Measurements from ENCODE around the gene GRM7.

The GRM7 gene

DNA sequence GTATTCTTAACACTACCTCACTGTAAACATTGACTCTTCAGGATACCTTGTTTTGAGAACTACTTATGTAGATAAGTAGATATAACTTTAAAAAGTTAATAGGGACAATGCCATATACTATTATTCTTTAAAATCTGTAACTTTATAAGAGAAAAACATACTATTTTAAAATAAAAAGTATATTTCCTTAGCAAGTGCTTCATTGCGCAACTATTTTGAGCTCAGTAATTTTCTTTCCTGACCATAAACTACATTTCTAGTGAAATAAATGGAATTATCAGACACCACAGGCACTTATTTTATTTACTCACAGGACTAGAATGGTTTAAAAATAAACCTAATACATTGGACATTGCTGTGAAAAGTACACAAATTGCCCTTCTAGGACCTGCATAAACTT lies 876.3 kb downstream of the GRM7 start:
- Histone ChIP-seq H3K27ac (no peak overlapping the region), H3K4me3 (no peak overlapping the region)
- TF ChIP-seq, protein P1, sequence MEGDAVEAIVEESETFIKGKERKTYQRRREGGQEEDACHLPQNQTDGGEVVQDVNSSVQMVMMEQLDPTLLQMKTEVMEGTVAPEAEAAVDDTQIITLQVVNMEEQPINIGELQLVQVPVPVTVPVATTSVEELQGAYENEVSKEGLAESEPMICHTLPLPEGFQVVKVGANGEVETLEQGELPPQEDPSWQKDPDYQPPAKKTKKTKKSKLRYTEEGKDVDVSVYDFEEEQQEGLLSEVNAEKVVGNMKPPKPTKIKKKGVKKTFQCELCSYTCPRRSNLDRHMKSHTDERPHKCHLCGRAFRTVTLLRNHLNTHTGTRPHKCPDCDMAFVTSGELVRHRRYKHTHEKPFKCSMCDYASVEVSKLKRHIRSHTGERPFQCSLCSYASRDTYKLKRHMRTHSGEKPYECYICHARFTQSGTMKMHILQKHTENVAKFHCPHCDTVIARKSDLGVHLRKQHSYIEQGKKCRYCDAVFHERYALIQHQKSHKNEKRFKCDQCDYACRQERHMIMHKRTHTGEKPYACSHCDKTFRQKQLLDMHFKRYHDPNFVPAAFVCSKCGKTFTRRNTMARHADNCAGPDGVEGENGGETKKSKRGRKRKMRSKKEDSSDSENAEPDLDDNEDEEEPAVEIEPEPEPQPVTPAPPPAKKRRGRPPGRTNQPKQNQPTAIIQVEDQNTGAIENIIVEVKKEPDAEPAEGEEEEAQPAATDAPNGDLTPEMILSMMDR (IDR thresholded peaks at IDR 0.05) = no peak
- no peak for DNase-seq (ENCODE audit: low spot score)

DNA sequence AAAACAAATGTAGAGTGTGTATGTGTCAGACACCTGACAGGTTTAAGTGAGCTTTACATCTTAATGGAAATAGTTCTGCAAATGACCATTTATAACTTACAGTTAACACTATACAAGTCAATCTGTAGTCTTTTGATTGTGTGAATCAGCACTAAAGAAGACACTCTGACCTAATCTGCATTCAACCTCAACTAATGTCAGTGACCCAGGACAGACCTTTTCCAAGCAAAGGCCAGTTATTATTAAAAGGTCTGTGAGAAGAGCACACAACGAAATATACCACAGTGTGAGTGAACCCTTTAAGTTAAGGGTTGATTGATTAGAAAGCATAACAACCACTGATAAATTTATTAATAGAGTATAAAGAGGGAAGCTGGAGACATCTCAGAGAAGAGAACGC lies 878.8 kb downstream of the GRM7 start:
- DNase-seq (ENCODE audit: low spot score) = no peak
- Histone ChIP-seq H3K4me3 (no peak overlapping the region), H3K27ac (no peak overlapping the region)
- TF ChIP-seq, protein P1 (IDR thresholded peaks at IDR 0.05) = no peak

DNA sequence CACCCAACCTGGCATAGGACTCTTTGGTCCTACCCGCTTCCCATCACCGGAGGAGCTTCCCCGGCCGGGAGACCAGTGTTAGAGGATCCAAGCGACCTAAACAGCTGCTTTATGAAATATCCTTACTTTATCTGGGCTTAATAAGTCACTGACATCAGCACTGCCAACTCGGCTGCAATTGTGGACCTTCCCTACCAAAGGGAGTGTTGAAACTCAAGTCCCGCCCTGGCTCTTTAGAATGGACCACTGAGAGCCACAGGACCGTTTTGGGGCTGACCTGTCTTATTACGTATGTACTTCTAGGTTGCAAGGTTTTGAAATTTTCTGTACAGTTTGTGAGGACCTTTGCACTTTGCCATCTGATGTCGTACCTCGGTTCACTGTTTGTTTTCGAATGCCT lies 879.5 kb downstream of the GRM7 start:
- Histone ChIP-seq H3K27ac (no peak overlapping the region), H3K4me3 (no peak overlapping the region)
- TF ChIP-seq, protein P1 (IDR thresholded peaks at IDR 0.05) = no peak
- DNase-seq (ENCODE audit: low spot score) = no peak

DNA sequence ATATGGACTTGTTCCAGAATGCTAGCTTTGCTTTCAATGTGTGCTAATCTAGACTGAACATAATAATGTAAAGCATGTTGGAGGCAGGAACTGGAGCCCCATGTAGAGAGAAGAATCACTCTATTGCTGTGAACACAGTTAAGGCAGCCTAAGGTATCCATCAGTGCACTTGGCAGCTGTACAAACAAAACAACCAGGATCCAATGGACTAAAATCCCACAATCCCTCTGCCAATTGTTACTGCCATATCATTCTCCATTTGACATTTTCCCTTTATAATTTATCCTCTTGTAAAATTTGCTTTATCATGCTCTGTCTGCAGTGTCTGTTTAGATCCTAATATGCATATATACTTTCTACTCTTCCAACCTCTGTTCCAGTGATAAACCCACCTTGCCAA lies 883.9 kb downstream of the GRM7 start:
- no peak for DNase-seq (ENCODE audit: low spot score)
- no peak overlapping the region for H3K4me3 ChIP-seq
- no peak overlapping the region for H3K27ac ChIP-seq
- TF ChIP-seq, protein P1 (IDR thresholded peaks at IDR 0.05) = no peak

DNA sequence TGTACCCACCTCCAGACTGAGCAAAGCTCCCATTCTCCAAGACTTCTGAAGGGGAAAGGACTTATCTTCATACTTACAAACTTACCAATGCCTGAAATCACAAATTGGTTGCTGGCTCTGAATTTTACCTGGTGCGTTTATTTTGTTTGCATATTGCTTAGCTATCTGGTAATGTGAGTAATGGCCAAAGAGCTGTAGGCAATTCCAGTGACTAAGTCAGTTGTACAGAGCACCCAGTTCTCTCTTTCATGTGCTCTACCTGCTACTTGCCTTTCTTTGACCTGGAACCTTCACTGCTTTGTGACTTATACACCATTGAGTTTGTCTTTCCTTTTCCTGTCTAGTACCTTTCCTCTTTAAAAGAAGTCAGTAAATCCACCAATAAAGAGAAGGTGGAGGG lies 884.8 kb downstream of the GRM7 start:
- TF ChIP-seq, protein P1 (IDR thresholded peaks at IDR 0.05) = no peak
- no peak overlapping the region for H3K27ac ChIP-seq
- H3K4me3 ChIP-seq = no peak overlapping the region
- no peak for DNase-seq (ENCODE audit: low spot score)

DNA sequence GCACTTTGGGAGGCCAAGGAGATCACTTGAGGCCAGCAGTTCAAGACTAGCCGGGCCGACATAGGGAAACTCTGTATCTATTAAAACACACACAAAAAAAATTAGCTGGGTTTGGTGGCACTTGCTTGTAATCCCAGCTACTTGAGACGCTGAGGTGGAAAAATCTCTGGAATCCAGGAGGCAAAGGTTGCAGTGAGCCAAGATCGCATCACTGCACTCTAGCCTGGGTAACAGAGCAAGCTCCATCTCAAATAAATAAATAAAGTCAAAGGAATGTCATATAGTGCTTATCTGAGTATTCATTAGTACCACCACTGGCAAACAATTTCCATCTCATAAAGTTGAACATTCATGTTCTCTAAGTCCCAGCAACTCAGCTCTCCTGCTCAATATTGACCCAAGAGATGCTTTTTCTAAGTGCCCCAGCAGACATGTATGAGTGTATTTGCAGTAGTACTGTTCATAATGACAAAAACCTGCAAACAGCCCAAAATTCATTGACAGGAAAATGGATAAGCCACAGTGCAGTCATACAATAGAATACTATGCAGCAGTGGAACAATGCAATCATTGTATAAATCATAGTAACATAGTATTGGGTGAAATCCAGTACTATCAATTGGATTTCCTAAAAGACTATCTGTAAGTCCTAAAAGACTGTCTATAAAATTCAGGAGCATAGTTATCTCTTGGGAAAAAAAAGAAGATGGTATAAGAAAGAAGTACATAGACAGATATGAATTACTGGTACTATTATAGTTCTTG lies 889.2 kb downstream of the GRM7 start:
- TF ChIP-seq, protein P1 (IDR thresholded peaks at IDR 0.05) = no peak
- no peak overlapping the region for H3K4me3 ChIP-seq
- H3K27ac ChIP-seq = no peak overlapping the region
- DNase-seq (ENCODE audit: low spot score) = no peak

DNA sequence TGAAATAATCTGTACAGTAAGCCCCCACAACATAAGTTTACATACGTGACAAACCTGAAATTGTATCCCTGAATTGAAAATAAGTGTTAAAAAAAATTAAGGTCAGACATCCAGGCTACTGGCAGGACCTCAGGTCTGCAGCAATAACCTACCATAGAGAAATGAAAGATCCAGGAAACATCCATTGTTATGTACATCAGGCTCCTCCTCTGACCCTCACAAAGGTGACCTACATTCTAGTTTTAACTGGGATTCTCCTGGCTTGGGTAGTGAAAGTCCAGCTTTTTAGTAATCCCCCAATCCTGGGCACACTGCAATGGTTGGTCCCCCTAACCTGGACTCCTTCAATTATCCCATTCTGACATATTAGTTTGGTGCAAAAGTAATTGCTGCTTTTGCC lies 891.1 kb downstream of the GRM7 start:
- Histone ChIP-seq H3K27ac (no peak overlapping the region), H3K4me3 (no peak overlapping the region)
- DNase-seq (ENCODE audit: low spot score) = no peak
- TF ChIP-seq, protein P1 (IDR thresholded peaks at IDR 0.05) = no peak
